SK-N-MC (cell line): ENCODE data around the gene AFAP1.

Source experiments
- EZH2 ChIP-seq: fragments of 200-600 bp; sonication (generic); IDR thresholded peaks from one replicate; pipeline ENCODE4 v1.6.1; 2017; ENCODE audit warnings: antibody characterized with exemption
- POLR2AphosphoS5 ChIP-seq: IDR thresholded peaks from 2 replicates; pipeline ENCODE4 v1.6.1; 2012; ENCODE audit warnings: mild to moderate bottlenecking, low read depth, low read length, borderline replicate concordance

- TF ChIP-seq POLR2AphosphoS5 (no peak), EZH2 (no peak)
Observed at GRCh38 chr4:7786040-7786439, 153.6 kb downstream of the AFAP1 start.
